HG03196 (cell line): Measurements from ENCODE around the gene CAST.

ENCODE experiments used
- ATAC-seq: cut with Tn5 transposase; IDR thresholded peaks from one replicate; pipeline ENCODE4 v1.9.1; 2021; ENCODE audit not compliant: unreplicated experiment

CAST gene

GRCh38 chr5:96641368-96642280 is 20.6 kb upstream of the CAST start:
- ATAC-seq = no peak

- ATAC-seq = no peak
Observed at GRCh38 chr5:96642281-96642640, 19.9 kb upstream of the CAST start.

GRCh38 chr5:96645091-96645490 is 17.1 kb upstream of the CAST start:
- no peak for ATAC-seq

GRCh38 chr5:96648023-96648422 is 14.2 kb upstream of the CAST start:
- ATAC-seq = peak; percentile 51

GRCh38 chr5:96648593-96648992 is 13.6 kb upstream of the CAST start:
- no peak for ATAC-seq

- no peak for ATAC-seq
Observed at GRCh38 chr5:96649251-96649662, 12.9 kb upstream of the CAST start.

- ATAC-seq = no peak
Observed at GRCh38 chr5:96649681-96650540, 12.3 kb upstream of the CAST start.

GRCh38 chr5:96651047-96651446 is 11.1 kb upstream of the CAST start:
- ATAC-seq = no peak

GRCh38 chr5:96651948-96652753 is 10.0 kb upstream of the CAST start:
- ATAC-seq = no peak

- ATAC-seq = no peak
Observed at GRCh38 chr5:96652769-96653454, 9.3 kb upstream of the CAST start.

GRCh38 chr5:96654209-96654608 is 8.0 kb upstream of the CAST start:
- ATAC-seq = no peak

- no peak for ATAC-seq
Observed at GRCh38 chr5:96655085-96655484, 7.1 kb upstream of the CAST start.

- ATAC-seq = no peak
Observed at GRCh38 chr5:96655506-96655905, 6.7 kb upstream of the CAST start.

- ATAC-seq = peak; percentile 62
Observed at GRCh38 chr5:96657068-96657467, 5.1 kb upstream of the CAST start.

- no peak for ATAC-seq
Observed at GRCh38 chr5:96658272-96658671, 3.9 kb upstream of the CAST start.

- ATAC-seq = no peak
Observed at GRCh38 chr5:96659170-96659569, 3.0 kb upstream of the CAST start.

- ATAC-seq = peak; percentile 16
Observed at GRCh38 chr5:96660971-96661854, 963 bp upstream of the CAST start.

- ATAC-seq = peak; percentile 85
Observed at GRCh38 chr5:96662725-96663518, 746 bp downstream of the CAST start.

- no peak for ATAC-seq
Observed at GRCh38 chr5:96663608-96664007, 1.4 kb downstream of the CAST start.
